Stimulated activated CD8-positive, alpha-beta memory T cell treated with anti-CD3 and anti-CD28 coated beads, Interleukin-4, amount 100 ng/mL, for 1 hour (primary cell): ENCODE results near the gene ALK.
A peak's percentile ranks its signal among the peaks of the same experiment; 100 is the strongest.

ENCODE experiments used
- DNase-seq, 2 donors: peaks; one replicate each; pipeline ENCODE4 v3.0.0-alpha.2; 2020; ENCODE audit warnings: low read depth in 2 of 2, low spot score in 1 of 2

ALK gene

DNA sequence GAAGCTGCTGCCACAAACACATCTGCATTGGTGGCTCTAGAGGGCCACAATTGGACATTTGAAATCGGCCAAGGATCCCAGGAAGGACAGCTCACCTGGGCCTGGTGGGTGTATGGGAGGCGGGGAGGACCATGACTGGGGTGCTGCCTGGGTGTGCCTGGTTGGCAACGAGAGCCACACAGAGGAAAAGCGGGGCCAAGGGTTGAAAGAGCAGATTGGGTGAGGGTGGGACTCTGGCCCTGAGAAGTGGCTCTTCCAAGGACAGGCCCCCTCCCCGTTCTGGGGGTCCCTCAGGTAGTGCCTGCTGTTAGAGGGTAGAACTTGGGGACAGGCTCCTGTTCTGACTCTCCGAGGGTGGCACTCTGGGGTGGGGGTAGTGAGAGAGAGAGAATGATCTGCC lies 703.3 kb downstream of the ALK start:
- no peak for DNase-seq

DNA sequence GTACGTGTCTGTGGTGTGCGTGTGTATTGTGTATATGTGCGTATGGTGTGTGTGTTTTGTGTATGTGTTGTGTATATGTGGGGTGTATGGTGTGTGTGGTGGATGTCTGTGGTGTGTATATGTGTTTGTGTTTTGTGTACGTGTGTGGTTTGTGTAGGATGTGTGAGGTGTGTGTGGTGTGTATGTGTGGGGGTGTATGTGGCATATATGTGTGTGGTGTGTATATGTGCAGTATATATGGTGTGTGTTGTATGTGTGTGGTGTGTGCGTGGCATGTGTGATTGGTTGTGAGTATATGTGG lies 704.8 kb downstream of the ALK start:
- no peak for DNase-seq

- DNase-seq: no peak
These were observed 705.4 kb downstream of the ALK start for GRCh38 chr2:29215739-29216608.

GRCh38 chr2:29215073-29215472 lies 706.3 kb downstream of the ALK start:
- DNase-seq: no peak

DNA sequence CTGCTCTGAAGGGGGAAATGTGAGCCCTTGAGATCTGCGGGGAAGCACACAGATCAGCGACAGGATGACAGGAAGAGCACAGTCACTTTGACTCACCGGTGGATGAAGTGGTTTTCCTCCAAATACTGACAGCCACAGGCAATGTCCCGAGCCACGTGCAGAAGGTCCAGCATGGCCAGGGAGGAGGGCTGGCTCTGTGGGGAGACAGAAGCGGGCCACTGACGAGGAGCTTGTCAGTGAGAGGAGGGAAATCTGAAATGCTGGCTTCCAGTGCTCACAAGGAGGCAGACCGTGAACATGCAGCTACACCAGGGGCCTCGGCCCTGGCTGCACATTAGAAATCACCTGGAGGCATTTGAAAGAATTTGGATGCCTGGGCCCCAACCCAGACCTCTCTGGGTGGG lies 707.5 kb downstream of the ALK start:
- DNase-seq: no peak

DNA sequence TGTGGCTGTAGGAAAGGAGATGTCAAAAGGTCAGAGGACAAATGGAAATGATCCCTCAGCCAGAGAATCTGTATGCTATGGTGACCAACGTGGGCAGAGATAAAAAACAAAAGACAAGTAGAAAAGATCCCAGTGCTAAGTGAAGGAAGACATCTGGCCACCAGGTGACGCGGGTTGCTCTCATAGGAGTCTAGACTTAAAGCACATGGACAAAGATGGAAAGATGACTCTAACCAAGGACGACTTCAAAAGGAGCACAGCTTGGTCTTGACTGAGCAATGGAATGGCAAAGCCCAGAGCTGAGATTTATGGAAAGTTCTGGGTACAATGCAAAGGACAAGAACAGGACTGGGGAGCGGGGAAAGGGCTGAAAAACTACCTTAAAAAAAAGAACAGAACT lies 709.4 kb downstream of the ALK start:
- no peak for DNase-seq

- DNase-seq: no peak
These were observed 711.8 kb downstream of the ALK start for GRCh38 chr2:29209551-29209950.

DNA sequence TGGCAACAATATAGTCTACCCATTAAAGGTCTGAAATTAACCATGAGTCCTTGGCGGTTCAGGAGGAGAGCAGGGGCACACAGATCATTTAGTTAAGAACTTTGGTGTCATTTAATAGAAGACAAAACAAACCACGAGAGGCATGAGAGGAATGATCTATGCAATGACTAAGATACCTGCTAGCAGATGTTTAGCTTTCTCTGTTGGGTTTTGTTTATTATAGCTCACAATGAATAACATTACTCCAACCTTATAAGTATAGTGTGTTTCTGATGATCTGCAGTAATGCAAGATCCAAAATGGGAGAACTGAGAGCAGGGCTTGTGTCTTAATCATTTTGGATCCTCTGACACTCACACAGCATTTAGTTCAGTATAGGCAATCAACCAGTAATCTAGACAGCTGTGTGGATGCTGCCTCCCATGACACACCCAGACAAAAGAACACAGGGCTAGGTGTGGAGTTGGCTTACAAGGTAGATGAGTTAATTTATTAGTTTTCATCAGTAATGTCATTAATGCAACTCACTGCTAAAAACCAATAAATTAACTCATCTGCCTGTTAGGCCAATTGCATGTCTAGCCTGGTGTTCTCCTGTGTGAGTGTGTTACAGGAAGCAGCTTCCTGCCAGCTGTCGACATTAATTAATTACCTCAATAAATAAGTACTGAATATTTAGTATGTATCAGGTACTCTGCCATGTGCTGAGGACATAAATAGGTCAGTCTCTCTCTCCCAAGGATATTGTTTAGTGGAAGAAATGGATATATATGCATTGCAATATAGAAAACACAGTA lies 713.8 kb downstream of the ALK start:
- DNase-seq: no peak

- no peak for DNase-seq
These were observed 714.4 kb downstream of the ALK start for GRCh38 chr2:29206941-29207340.

GRCh38 chr2:29202819-29203495 lies 718.4 kb downstream of the ALK start:
- no peak for DNase-seq

DNA sequence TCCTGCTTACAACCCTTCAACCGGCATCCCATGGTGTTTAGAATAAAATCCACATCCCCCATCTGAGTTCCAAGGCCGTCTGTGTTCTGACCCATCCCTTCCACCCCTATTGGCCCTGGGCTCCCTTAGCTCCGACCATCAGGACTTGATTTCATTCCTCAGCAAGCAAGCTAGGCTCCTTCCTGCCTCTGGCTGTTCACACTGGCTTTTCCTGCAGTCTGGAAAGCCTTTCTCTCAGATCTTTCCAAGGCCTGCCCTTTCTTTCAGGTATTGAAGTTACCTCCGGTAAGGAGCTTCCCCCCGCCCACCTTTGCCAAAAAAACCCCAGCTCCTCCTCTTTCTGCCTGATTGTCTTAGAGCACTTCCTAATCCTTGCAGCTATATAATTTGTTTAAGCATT lies 719.4 kb downstream of the ALK start:
- no peak for DNase-seq

- peak; percentile 31 to 58 for DNase-seq
These were observed 724.3 kb downstream of the ALK start for GRCh38 chr2:29196792-29197788.

DNA sequence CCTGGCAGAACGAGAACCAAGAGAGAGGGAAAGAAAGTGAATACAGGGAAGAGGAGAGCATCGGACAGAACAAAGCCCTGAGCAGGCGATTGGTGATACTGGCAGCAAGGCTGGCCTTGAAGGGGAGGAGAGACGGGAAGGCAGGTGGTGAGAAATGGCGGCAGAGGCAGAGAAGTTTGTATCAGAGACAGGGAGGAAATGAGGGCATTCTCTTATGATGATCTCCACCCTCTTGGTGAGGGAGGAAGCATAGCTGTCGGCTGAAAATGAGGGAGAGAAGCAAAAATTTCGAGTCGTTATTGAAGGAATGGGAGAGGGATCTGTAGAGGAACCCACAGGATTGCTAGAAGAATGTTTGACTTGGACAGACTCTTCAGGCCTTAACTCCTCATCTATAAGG lies 725.6 kb downstream of the ALK start:
- DNase-seq: no peak

DNA sequence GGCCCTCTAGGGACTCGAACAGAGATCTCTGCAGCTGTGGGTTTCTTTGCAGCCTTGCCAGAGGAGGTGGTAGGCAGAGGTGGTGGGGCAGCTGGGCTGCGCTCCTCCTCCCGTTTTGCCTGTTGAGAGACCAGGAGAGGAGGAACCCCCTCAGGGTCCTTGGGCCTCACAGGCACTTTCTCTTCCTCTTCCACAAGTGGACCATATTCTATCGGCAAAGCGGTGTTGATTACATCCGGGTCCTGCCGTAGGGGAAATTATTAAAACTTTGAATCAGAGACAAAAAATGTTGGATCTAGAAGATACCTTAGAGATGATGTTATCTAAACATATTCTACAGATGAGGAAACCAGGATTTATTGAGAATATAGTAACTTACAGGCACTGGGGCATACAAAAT lies 727.7 kb downstream of the ALK start:
- no peak for DNase-seq

DNA sequence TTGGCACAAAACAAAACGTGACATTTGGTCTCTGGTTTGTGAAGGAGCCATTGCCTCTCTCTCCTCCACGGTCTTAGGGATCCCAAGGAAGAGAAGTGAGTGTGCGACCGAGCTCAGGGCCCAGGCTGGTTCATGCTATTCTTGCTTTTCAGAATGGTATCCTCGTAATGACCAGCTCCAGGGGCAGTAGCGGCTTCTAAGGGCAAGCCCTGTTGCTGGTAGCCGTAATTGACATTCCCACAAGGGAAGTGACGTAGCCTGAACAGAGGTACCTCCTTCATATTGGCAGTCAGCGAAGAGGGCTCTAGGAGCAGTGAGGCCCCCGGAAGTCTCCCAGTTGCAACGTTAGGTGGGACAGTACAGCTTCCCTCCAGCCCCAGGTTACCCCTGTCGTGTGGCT lies 728.3 kb downstream of the ALK start:
- no peak for DNase-seq

GRCh38 chr2:29192526-29192925 lies 728.9 kb downstream of the ALK start:
- no peak for DNase-seq

DNA sequence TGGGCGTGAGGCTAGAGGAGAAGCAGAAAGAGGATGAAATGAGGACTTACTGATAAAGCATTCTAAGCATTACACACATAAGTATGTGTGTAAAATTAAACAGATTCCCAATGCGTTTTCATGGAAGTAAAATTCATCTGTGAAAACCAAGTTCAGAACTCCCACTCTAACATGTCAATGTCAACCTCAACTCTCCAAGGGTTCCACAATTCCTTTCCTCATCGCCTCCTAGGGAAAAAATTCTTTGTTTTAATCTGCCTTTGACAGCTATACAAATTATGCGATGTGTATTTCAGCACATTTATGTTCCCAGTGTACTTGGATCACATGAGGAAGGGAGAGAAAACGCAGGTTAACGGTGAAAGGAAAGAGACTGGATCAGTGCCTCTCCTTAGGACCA lies 729.6 kb downstream of the ALK start:
- DNase-seq: no peak

DNA sequence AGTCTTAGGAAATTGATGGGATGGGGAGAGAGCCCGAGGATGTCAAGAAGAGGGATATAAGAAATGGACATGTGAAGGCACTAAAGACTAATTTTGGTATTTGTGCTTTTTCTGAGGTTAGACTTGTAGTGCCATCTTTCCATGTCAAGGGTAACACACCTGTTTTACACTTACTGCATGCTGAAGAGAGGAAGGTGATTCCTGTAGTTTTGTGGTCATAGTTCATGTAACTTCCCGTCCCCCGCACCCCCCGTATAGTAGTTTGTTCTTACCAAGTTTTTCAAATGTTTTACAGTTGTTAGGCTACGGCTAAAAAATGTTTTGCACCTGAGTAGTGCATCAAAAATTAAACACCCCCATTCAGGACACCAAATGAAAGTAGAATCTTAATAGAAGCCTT lies 732.3 kb downstream of the ALK start:
- no peak for DNase-seq

GRCh38 chr2:29187926-29188325 lies 733.5 kb downstream of the ALK start:
- no peak for DNase-seq

GRCh38 chr2:29186817-29187216 lies 734.6 kb downstream of the ALK start:
- DNase-seq: no peak

DNA sequence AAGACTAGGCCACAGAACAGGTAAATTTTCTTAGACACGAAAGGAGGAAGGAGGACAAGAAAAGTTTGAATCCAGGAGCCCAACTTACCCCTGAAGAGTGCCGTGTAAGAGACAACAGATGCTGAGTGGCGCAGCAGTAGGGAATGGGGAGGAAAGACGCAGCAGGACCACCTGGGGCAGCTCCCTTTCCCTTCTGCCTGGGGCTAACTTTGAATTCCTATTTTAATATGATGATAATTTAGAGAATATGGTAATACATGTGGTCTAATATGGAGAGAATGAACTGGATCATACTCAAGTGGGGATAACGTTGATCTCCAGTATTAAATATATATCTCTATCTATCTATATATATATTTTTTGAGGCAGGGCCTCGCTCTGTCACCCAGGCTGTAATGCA lies 736.9 kb downstream of the ALK start:
- no peak for DNase-seq
